Endothelial cell of umbilical vein (primary cell): ENCODE measurements around the gene LCT. TPM values are rescaled to one million over a fixed set of nuclear protein-coding genes. Genes with fewer than 3 reads are reported as not detected.

ENCODE experiments used
- BruUV-seq: library from RNA; stranded (reverse); fragments of 400-500 nt; replicated peaks from 2 replicates; lab custom pipeline; 2021; lab: Mats Ljungman, UMichigan
- CTCF ChIA-PET: fragments of 300-600, 350-600 bp; sonication (Branson Sonifier 250); formaldehyde crosslinking; loops from one replicate; lab custom pipeline; 2021; ENCODE audit warnings: antibody characterized with exemption, inconsistent platforms; lab: Charles Lee
- POLR2A ChIA-PET: fragments of 300-600, 350-600 bp; sonication (Branson Sonifier 250); formaldehyde crosslinking; loops from one replicate; lab custom pipeline; 2021; ENCODE audit warnings: antibody characterized with exemption, inconsistent platforms; lab: Charles Lee
- DNase-seq: peaks from one replicate; pipeline ENCODE4 v3.0.0-alpha.2; 2011; ENCODE audit warnings: low read depth, low spot score
- FAIRE-seq: peaks from 2 replicates; lab custom pipeline; 2011; peaks lifted over from hg19 to GRCh38; lab: Jason Lieb, UNC
- H2AFZ ChIP-seq: 2 replicates; pipeline ENCODE4 v1.6.0; 2012; ENCODE audit warnings: low read depth, low read length, control low read depth, inconsistent platforms
- H3K27ac ChIP-seq: 2 replicates; pipeline ENCODE4 v1.5.1; 2011; ENCODE audit warnings: low read depth, mild to moderate bottlenecking, control low read depth, low read length, moderate library complexity; ENCODE audit not compliant: insufficient read depth
- H3K27me3 ChIP-seq, 2 experiments: 2 replicates each; pipeline versions ENCODE4 v1.6.0 to v1.6.1; 2011; ENCODE audit warnings: low read length in 2 of 2, mixed read lengths in 1 of 2; ENCODE audit not compliant: control insufficient read depth in 2 of 2, insufficient read depth in 2 of 2
- H3K36me3 ChIP-seq, 2 experiments: 2 replicates in 1 of 2; 3 replicates in 1 of 2; pipeline ENCODE4 v1.5.1; 2011; ENCODE audit warnings: low read length in 2 of 2, mild to moderate bottlenecking in 1 of 2, moderate library complexity in 1 of 2; ENCODE audit not compliant: control insufficient read depth in 2 of 2, insufficient read depth in 2 of 2; ENCODE audit errors: extremely low read depth in 1 of 2
- H3K4me1 ChIP-seq: 3 replicates; pipeline ENCODE4 v1.5.1; 2011; ENCODE audit warnings: mild to moderate bottlenecking, low read length; ENCODE audit not compliant: control insufficient read depth, insufficient read depth; ENCODE audit errors: extremely low read depth
- H3K4me2 ChIP-seq: 2 replicates; pipeline ENCODE4 v1.6.1; 2011; ENCODE audit warnings: low read length, control low read depth, mixed read lengths; ENCODE audit not compliant: insufficient read depth
- H3K4me3 ChIP-seq, 3 experiments: fragments of 200-600 bp in 1 of 3; sonication (generic), shearing (Covaris generic) in 1 of 3; replicated peaks in 1 of 3; 2 replicates each; pipeline ENCODE4 v1.5.1; 2011 to 2016; ENCODE audit warnings: control low read depth in 3 of 3, low read length in 3 of 3, mild to moderate bottlenecking in 2 of 3, inconsistent platforms in 1 of 3, low read depth in 1 of 3, moderate library complexity in 1 of 3; ENCODE audit not compliant: insufficient read depth in 1 of 3
- H3K79me2 ChIP-seq: 2 replicates; pipeline ENCODE4 v1.6.0; 2012; ENCODE audit warnings: low read length, inconsistent platforms; ENCODE audit not compliant: control insufficient read depth, insufficient read depth
- H3K9ac ChIP-seq: replicated peaks from 2 replicates; pipeline ENCODE3; 2011; ENCODE audit warnings: low read length, control low read depth; ENCODE audit not compliant: insufficient read depth; ENCODE audit errors: extremely low read depth
- H3K9me1 ChIP-seq: replicated peaks from 3 replicates; pipeline ENCODE4 v1.6.0; 2011; ENCODE audit warnings: mild to moderate bottlenecking, low read length; ENCODE audit not compliant: control insufficient read depth, insufficient read depth; ENCODE audit errors: extremely low read depth
- H3K9me3 ChIP-seq: replicated peaks from 2 replicates; pipeline ENCODE4 v1.5.1; 2012; ENCODE audit warnings: low read length, inconsistent platforms; ENCODE audit not compliant: control insufficient read depth, insufficient read depth
- H4K20me1 ChIP-seq: replicated peaks from 2 replicates; pipeline ENCODE3; 2011; ENCODE audit warnings: mild to moderate bottlenecking, low read length; ENCODE audit not compliant: control insufficient read depth, insufficient read depth; ENCODE audit errors: extremely low read depth
- CTCF ChIP-seq, 2 donors: IDR thresholded peaks; 1 replicate in 1 of 2; 2 replicates in 1 of 2; pipeline ENCODE4 v1.5.1; 2011; ENCODE audit warnings: low read length in 2 of 2, mild to moderate bottlenecking in 2 of 2, moderate library complexity in 2 of 2, control low read depth in 1 of 2, inconsistent platforms in 1 of 2, low read depth in 1 of 2; ENCODE audit not compliant: insufficient read depth in 1 of 2; ENCODE audit errors: extremely low read depth in 1 of 2
- EZH2 ChIP-seq: IDR thresholded peaks from 2 replicates; pipeline ENCODE4 v1.6.1; 2012; ENCODE audit warnings: borderline replicate concordance, low read depth, mild to moderate bottlenecking, moderate library complexity, low read length, inconsistent platforms; ENCODE audit not compliant: severe bottlenecking
- FOS ChIP-seq: IDR thresholded peaks from 2 replicates; pipeline ENCODE4 v1.6.1; 2011; ENCODE audit warnings: mild to moderate bottlenecking, low read length, moderate library complexity, borderline replicate concordance; ENCODE audit not compliant: insufficient read depth
- GATA2 ChIP-seq: IDR thresholded peaks from 2 replicates; pipeline ENCODE4 v1.7.0; 2011; ENCODE audit warnings: low read depth, mild to moderate bottlenecking, moderate library complexity, mixed read lengths, low read length; ENCODE audit not compliant: insufficient read length, insufficient read depth
- JUN ChIP-seq: IDR thresholded peaks from 2 replicates; pipeline ENCODE4 v1.6.1; 2011; ENCODE audit warnings: borderline replicate concordance, low read depth; ENCODE audit not compliant: insufficient read length, insufficient read depth
- MYC ChIP-seq: IDR thresholded peaks from one replicate; pipeline ENCODE4 v1.6.1; 2011; ENCODE audit warnings: mild to moderate bottlenecking, low read depth, low read length
- POLR2A ChIP-seq: IDR thresholded peaks from 2 replicates; pipeline ENCODE4 v1.6.1; 2012; ENCODE audit warnings: low read depth, mild to moderate bottlenecking, control low read depth, low read length
- POLR2AphosphoS5 ChIP-seq: IDR thresholded peaks from 2 replicates; pipeline ENCODE4 v1.6.1; 2012; ENCODE audit warnings: low read depth, mild to moderate bottlenecking, control low read depth, low read length, moderate library complexity; ENCODE audit not compliant: insufficient read depth
- dilution Hi-C: fragments of 300-500 bp; cut with MboI; formaldehyde crosslinking; loops from one replicate; pipeline ENCODE4 v1.15.0; 2019; ENCODE audit warnings: low sequenced_read_pairs; ENCODE audit not compliant: extremely low pct_ligation_motif_present
- intact Hi-C: fragments of 100-400 bp; cut with micrococcal nuclease; formaldehyde crosslinking; loops from one replicate; pipeline ENCODE4 v1.10.0; 2022
- polyA plus RNA-seq, 4 experiments: library from polyadenylated mRNA; depleted of rRNA in 3 of 4; stranded (reverse) in 3 of 4; unstranded in 1 of 4; fragments of >200 nt; gene quantifications; 2 replicates each; pipeline versions ENCODE4 v1.2.1 to v1.2.3, GENCODE V29; 2011 to 2012; ENCODE audit warnings: missing spikeins in 1 of 4
- total RNA-seq: library from RNA; stranded (reverse); gene quantifications from 2 replicates; pipeline ENCODE4 v1.2.3, GENCODE V29; 2021
- TF ChIP-seq, protein P1 (sequence below): IDR thresholded peaks from 2 replicates; pipeline ENCODE4 v1.6.1; 2011; ENCODE audit not compliant: insufficient read depth, insufficient read length

LCT gene
- total and polyA plus RNA-seq, 2 donors (not counting 3 experiments of a cell fraction or from before 2014, with no cell fraction given) = 0.07 TPM; not detected in 1

DNA sequence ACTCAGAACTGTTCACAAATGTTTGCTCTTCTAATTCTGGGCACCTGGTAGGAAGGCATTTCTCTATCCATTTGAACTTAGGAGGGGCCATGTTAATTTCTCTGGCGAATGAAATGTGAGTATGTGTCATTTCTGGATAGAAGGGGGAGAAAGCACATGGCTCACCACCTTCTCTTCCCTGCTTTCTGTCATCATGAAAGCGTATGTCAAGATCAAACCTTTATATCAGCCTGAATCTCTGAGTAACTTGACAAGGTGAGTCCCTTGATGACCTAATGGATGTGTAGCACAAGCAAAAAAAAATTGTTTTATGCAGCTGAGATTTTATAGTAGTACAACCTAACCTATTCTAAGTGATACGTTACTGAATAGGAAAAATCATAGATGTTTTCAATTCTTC, 12.1 kb upstream of the LCT start:
- Histone ChIP-seq H3K9me1 (no peaks in the 10 kb centered on the region), H3K4me3 (no peak overlapping the region), H3K27me3 (no peaks in the 10 kb centered on the region), H2AFZ (no peak overlapping the region), H3K27ac (no peak overlapping the region), H3K79me2 (no peaks in the 10 kb centered on the region), H3K4me2 (no peak overlapping the region), H3K9ac (no peak overlapping the region), H3K36me3 (no peaks in the 10 kb centered on the region), H4K20me1 (no peaks in the 10 kb centered on the region), H3K9me3 (no peaks in the 10 kb centered on the region), H3K4me1 (no peaks in the 10 kb centered on the region)
- dilution Hi-C loops = no loop called here
- intact Hi-C loops = no loop called here
- ChIA-PET CTCF (interaction anchor here (0.7 kb wide), 1 partner anchor 8 kb away, joined by 3 read pairs; no protein-coding TSS in a partner anchor), POLR2A (no interaction called here)
- no TSS peak for BruUV-seq
- DNase-seq (no peak), FAIRE-seq (no peak)
- TF ChIP-seq FOS = no peak
- TF ChIP-seq JUN = no peak
- TF ChIP-seq, protein P1, sequence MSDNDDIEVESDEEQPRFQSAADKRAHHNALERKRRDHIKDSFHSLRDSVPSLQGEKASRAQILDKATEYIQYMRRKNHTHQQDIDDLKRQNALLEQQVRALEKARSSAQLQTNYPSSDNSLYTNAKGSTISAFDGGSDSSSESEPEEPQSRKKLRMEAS = no peak
- no peak for TF ChIP-seq MYC
- no peak for TF ChIP-seq CTCF (IDR thresholded peaks at IDR 0.05; ENCODE audit: extremely low read depth in 1 of 2, insufficient read depth in 1 of 2, low read depth in 1 of 2, low read length in 2 of 2)
- no peak for TF ChIP-seq POLR2AphosphoS5
- TF ChIP-seq GATA2 = no peak
- TF ChIP-seq EZH2 = no peak
- TF ChIP-seq POLR2A = no peak
